ES-I3 (cell line): ENCODE data around the gene GRHL3.

Experiments used
- H3K36me3 ChIP-seq: 2 replicates; pipeline ENCODE4 v1.6.1; 2013; ENCODE audit warnings: mild to moderate bottlenecking, low read length, control low read depth, moderate library complexity; ENCODE audit not compliant: insufficient read depth
- H3K4me1 ChIP-seq: 2 replicates; pipeline ENCODE4 v1.6.1; 2013; ENCODE audit warnings: mild to moderate bottlenecking, control low read depth, low read length; ENCODE audit not compliant: insufficient read depth
- H3K9ac ChIP-seq: 2 replicates; pipeline ENCODE4 v1.6.1; 2013; ENCODE audit warnings: low read depth, mild to moderate bottlenecking, low read length, moderate library complexity
- H3K9me3 ChIP-seq: 2 replicates; pipeline ENCODE4 v1.6.1; 2013; ENCODE audit warnings: mild to moderate bottlenecking, low read length, moderate library complexity; ENCODE audit not compliant: control insufficient read depth, insufficient read depth

Gene GRHL3

GRCh38 chr1:24388331-24388885, 69.3 kb downstream of the GRHL3 start:
- peaks cover 12% of the 10 kb centered on the region for H3K4me1 ChIP-seq
- no peaks in the 10 kb centered on the region for H3K36me3 ChIP-seq
- no peaks in the 10 kb centered on the region for H3K9me3 ChIP-seq
- no peak overlapping the region for H3K9ac ChIP-seq

DNA sequence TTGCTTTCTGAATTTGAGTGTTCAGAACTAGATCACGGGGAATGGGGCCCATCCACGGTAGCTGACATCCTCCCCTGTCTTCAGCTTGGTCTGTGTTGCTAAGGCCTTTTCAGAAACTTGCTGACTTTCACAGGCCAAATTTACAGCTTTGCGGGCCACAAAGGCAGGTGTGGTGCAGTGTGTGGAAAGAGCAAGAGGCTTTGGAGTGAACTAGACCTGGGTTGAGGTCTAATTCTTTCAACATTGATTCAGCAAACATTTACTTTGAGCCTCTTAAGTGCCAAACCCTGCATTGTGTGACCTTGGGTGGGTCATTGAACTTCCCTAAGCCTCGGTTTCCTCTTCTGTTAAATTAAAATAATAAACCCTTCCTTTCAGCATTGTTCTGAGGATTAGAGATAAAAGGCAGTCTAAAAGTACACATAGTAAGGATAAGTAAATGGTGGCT, 70.1 kb downstream of the GRHL3 start:
- H3K4me1 ChIP-seq = peaks cover 19% of the 10 kb centered on the region

GRCh38 chr1:24390924-24391782, 72.0 kb downstream of the GRHL3 start:
- peaks cover 19% of the 10 kb centered on the region for H3K4me1 ChIP-seq
- no peaks in the 10 kb centered on the region for H3K9me3 ChIP-seq
- no peak overlapping the region for H3K9ac ChIP-seq
- H3K36me3 ChIP-seq = no peaks in the 10 kb centered on the region

More for the DNA sequence above, 70.1 kb downstream of the GRHL3 start:
- Histone ChIP-seq H3K36me3 (no peaks in the 10 kb centered on the region), H3K9me3 (no peaks in the 10 kb centered on the region), H3K9ac (no peak overlapping the region)

GRCh38 chr1:24391882-24392603, 72.9 kb downstream of the GRHL3 start:
- H3K9me3 ChIP-seq = no peaks in the 10 kb centered on the region
- no peaks in the 10 kb centered on the region for H3K36me3 ChIP-seq
- peaks cover 19% of the 10 kb centered on the region for H3K4me1 ChIP-seq
- H3K9ac ChIP-seq = no peak overlapping the region

DNA sequence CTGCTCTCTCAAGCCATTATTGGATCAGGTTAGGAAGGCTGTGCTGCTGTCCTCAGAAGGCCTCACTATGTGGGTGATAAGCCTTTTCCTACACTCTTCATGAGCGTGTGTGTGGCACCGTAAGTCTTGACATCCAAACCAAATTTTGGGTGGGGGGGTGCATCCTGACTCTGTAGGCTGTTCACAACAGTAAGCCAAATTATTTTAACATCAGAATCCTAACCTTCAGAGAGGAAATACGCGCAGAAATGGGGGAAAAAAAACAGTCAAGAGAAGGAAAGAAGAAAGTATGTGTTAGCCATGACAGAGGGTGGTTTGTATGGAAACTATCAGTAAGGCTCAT, 73.4 kb downstream of the GRHL3 start:
- Histone ChIP-seq H3K9me3 (no peaks in the 10 kb centered on the region), H3K36me3 (no peaks in the 10 kb centered on the region), H3K4me1 (peaks cover 19% of the 10 kb centered on the region), H3K9ac (no peak overlapping the region)

- no peaks in the 10 kb centered on the region for H3K36me3 ChIP-seq
- no peak overlapping the region for H3K9ac ChIP-seq
- H3K9me3 ChIP-seq = no peaks in the 10 kb centered on the region
- peaks cover 19% of the 10 kb centered on the region for H3K4me1 ChIP-seq
Observed at GRCh38 chr1:24392982-24393650, 74.0 kb downstream of the GRHL3 start.

DNA sequence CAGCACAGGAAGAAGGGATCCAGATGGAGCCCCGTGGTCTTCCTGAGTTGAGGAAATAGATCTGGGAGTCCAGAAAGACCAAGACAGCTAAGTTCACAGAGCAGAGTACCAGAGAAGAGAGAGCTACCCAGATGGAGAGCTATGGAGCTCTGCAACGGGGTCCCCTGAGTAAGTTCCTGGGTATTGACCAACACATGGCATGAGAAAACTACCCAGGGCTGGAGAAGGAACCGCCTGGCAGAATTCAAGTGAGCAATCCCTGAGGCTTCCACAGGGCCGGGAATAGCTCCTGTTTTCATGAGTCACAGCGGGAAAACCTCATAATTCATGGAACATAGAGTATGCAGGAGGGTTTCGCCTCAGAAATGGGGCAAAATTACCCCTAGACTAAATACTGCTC, 74.7 kb downstream of the GRHL3 start:
- H3K9me3 ChIP-seq = no peaks in the 10 kb centered on the region
- H3K4me1 ChIP-seq = peaks cover 19% of the 10 kb centered on the region
- H3K36me3 ChIP-seq = no peaks in the 10 kb centered on the region
- H3K9ac ChIP-seq = no peak overlapping the region

- Histone ChIP-seq H3K4me1 (no peaks in the 10 kb centered on the region), H3K9me3 (no peaks in the 10 kb centered on the region), H3K9ac (no peak overlapping the region), H3K36me3 (no peaks in the 10 kb centered on the region)
Observed at GRCh38 chr1:24400065-24400464, 80.9 kb downstream of the GRHL3 start.

- H3K4me1 ChIP-seq = no peaks in the 10 kb centered on the region
- no peaks in the 10 kb centered on the region for H3K9me3 ChIP-seq
- no peak overlapping the region for H3K9ac ChIP-seq
- no peaks in the 10 kb centered on the region for H3K36me3 ChIP-seq
Observed at GRCh38 chr1:24403806-24404205, 84.6 kb downstream of the GRHL3 start.
